T-helper 2 cell treated with Interferon-gamma antibody and Interleukin-4, amounts not matched to agents 100 ng/mL and 5 ng/mL, for 36 hours (primary cell): ENCODE results near the gene CWF19L1. TPM values are rescaled to one million over a fixed set of nuclear protein-coding genes. Genes with fewer than 3 reads are reported as not detected.

Experiments used
- intact Hi-C: fragments of 100-400 bp; cut with micrococcal nuclease; formaldehyde crosslinking; loops from one replicate; pipeline ENCODE4 v1.15.1; 2023
- total RNA-seq: library from RNA; stranded (reverse); gene quantifications from 2 replicates; pipeline ENCODE4 v1.2.3, GENCODE V29; 2022

The CWF19L1 gene
- total RNA-seq, 1 donor from 2014 or later = 43.3 TPM

DNA sequence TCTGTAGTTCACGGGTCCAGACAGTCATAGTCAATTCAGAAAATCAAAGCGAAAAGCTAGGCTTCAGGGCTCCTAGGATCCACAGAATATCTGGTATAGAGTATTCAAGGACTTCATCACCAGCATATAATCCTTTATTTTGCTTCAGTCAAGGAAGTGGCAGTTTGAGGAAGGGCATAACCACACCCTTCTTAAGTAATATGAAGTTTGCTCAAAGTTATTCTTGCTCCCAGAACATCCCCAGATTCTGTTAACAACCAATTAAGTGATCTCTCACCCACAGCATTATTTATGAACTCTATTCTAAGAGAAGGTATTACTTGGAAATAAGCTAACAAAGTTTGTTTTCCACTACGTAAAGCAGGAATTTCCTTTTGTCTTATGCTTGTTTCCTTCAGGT lies 13.2 kb downstream of the CWF19L1 start:
- intact Hi-C loops = no loop called here

DNA sequence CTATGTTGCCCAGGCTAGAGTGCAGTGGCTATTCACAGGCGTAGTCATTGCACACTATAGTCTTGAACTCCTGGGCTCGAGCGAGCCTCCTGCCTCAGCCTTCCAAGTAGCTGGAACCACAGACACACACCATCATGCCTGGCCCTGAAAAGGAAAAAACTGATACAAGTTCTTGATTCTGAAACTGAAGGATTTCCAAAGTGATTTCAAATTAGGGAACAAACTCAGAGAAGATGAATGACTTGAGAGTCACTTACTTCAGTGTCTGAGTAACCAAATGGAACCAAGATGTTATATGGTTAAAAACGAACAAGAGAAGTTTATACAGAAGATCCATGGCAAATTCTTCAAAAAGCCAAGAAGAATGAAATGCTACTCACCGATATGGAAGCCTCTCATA lies 14.4 kb downstream of the CWF19L1 start:
- intact Hi-C loops = no loop called here

DNA sequence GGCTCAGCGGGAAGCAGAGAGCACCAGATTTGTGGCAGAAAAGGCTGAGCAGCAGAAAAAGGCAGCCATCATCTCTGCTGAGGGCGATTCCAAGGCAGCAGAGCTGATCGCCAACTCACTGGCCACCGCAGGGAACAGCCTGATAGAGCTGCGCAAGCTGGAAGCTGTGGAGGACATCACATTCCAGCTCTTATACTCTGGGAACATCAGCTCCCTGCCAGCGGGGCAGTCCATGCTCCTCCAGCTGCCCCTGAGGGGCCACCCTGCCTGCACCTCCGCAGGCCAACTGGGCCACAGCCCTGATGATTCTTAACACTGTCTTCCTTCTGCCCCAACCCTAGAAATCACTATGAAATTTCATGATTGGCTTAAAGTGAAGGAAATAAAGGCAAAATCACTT lies 18.6 kb downstream of the CWF19L1 start:
- intact Hi-C loops = no loop called here

- intact Hi-C loops = no loop called here
Observed at GRCh38 chr10:100245484-100246220, 21.8 kb downstream of the CWF19L1 start.

DNA sequence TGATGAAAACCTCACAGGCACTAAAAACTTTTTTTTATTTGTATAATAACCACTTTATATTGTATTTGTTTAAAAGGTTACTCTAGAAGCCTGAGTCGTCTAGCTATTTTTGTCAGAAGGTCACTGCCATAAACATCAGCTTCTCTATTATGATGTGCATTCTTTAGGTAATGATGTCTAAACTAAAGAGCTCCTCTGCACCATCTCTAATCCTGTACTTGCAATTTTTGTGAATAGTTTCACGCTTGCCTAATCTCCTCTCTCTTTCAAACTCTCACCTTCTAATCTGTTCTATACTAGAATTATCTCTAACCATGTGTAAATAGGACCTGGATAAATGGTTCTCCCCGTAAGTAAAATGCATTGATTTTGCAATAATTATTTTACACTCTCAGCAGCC lies 27.6 kb downstream of the CWF19L1 start:
- intact Hi-C loops = loop anchor here (1.0 kb wide), 1 partner anchor 11 kb away; the partner anchor contains the start of gene CHUK

- intact Hi-C loops = no loop called here
Observed at GRCh38 chr10:100238429-100238828, 29.0 kb downstream of the CWF19L1 start.

GRCh38 chr10:100232101-100232500 lies 35.3 kb downstream of the CWF19L1 start:
- intact Hi-C loops = no loop called here

GRCh38 chr10:100229819-100230422 lies 37.5 kb downstream of the CWF19L1 start:
- intact Hi-C loops = loop anchor here (1.0 kb wide), 4 partner anchors 10 to 56 kb away; partner anchors contain the start of genes BLOC1S2, CWF19L1 and ERLIN1

- intact Hi-C loops = no loop called here
Observed at GRCh38 chr10:100223879-100224278, 43.6 kb downstream of the CWF19L1 start.

- intact Hi-C loops = no loop called here
Observed at GRCh38 chr10:100222529-100222928, 44.9 kb downstream of the CWF19L1 start.

DNA sequence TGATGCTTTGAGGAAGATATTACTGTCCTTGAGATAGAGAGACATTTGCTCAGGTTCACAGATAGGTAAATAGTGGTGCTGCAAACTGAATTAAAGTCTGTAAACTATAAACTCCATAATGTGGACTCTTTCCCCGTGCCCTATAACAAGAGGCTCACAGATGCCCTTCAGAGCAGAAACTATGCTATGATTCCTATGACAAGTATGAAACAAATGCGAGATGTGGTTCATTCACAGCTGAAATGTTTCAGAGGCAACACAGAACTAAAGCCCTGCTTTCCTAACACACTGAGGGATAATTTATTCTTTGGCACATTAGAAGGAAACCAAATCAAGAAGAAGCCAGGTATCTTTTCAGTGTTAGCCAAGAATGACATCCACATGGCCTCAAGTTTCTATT lies 51.4 kb downstream of the CWF19L1 start:
- intact Hi-C loops = no loop called here

- intact Hi-C loops = no loop called here
Observed at GRCh38 chr10:100209303-100209702, 58.1 kb downstream of the CWF19L1 start.

DNA sequence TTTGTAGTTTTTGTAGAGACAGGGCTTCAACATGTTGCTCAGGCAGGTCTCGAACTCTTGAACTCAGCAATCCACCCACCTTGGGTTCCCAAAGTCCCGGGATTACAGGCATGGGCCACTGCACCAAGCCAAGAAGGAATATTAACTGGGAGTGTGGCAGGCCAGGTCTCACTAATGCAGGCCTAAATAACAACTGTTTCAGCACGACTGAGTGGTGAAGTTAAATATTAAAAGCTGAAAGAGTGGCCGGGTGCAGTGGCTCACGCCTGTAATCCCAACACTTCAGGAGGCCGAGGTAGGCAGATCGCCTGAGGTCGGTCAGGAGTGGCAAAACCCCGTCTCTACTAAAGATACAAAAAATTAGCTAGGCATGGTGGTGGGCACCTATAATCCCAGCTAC lies 59.2 kb downstream of the CWF19L1 start:
- intact Hi-C loops = no loop called here

- intact Hi-C loops = no loop called here
Observed at GRCh38 chr10:100204370-100204769, 63.1 kb downstream of the CWF19L1 start.

GRCh38 chr10:100201549-100201948 lies 65.9 kb downstream of the CWF19L1 start:
- intact Hi-C loops = no loop called here

DNA sequence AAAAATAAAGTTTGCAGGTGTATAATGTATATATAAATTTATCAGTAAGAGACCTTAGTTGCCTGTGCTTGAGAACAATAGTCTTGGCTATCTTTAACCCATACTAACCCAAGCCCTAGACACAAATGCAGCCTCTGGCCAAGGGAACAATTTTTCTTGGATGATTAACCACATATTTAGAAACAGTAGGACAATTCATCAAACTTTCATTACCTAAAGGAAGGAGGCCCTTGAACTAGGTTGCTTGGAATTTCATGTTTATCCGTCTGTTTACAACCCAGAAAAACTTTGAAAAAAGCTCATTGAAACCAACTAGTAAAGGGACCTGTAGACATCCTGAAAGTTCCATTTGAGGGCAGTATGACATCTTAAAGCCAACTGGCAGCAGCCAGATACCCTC lies 72.7 kb downstream of the CWF19L1 start:
- intact Hi-C loops = no loop called here

DNA sequence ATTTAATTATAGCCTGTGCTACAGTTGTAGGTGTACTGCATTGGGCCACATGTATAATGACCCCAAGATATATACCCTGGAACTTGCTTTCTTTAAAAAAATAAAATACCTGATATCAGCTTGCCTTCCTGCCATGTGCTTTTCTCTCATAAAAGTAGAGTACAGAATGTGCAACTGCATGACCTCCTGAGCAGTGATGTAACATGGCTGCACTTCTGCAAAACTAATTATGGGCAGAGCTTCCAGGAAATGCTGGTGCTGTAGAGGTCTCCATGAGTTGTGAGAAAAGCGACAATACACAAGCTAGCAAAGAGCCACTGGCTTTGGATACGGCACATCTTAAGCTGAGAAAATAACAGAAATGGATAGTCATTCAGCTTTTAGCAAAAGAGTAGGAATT lies 75.1 kb downstream of the CWF19L1 start:
- intact Hi-C loops = no loop called here

DNA sequence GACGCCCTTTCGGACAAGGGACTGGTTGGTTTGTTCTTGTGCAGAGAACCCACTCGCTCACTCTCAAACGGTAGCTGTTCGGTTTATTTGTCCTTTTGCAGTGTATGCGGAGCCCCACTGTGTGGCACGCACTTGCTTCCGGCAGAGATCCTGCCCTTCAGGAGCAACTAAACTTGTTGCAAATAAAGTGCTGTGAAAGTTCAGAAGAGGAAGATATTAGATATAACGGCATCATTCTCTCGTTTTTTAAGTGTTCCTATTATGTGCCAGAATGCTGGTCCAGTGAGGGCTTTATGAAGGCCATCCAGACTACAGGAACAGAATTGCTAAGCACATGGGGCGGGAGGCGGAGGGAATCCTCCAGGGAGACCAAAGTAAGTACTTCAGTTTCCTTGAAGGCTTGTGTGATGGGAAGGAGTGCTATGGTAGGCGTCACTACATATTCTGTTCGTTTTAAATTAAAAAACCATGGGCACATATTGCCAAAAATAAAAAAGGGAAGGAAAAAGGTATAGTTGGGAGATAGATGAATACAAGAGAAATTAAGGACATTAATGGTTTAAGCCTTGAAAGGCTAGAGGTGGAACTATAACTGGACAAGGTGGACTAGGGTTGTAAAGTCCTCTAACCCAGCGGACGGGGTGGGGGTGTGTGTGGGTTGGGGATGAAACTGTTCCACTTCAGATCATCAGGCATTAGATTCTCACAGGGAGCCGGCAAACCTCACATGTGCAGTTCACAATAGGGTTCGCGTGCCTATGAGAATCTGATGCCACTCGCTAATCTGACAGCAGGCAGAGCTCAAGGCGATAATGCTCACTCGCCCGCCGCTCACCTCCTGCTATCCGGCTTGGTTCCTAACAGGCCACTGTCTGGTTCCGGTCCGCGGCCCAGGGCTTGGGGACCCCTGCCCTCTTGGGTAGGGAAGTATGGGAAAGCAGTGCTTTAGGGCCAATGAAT lies 80.9 kb downstream of the CWF19L1 start:
- intact Hi-C loops = loop anchor here (1.0 to 10.0 kb wide), 7 partner anchors 43 to 726 kb away; partner anchors contain the start of genes BLOC1S2, CHUK, CWF19L1 and HIF1AN

DNA sequence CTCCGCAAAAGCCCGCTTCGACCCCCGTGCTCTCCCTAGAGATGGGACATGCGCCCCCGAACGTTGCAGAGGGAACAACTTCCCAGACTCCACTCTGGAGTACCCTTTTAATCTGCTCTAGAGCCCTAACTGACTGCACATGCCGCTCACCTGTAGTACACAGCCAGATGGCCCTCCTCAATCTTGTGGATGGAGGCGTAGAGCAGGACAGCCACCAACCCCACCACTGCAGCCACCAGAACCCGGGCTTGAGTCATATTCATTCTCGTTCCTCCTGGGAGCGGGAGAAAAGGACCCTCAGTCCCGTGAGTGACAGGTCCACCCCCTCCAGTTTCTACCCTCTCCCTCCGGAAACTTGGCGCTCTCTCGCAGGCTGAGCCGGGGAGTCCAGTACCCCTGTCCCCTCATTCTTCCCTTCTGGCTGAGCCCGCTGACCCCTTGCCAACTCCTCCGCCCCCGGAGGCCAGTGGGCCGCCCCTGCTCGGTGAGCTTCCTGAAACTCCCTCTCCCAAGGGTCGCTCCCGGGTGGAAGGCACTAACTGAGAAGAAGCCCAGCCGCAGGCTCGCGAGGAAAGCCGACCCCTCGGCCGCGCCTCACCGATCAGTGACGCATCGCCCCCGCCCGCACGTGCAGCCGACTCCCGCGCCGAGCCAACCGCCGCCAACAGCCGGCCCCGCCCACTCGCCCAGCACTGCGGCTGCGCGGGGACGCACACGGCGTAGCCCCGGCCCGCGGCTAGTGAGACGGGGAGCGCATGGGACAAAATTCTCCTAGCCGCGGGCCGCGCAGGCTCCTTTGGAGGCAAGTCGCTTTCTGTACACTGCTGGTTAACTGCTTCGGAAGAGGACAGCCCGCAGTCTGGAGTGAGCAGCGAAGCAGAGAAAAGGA lies 81.8 kb downstream of the CWF19L1 start, which contains the start of gene ERLIN1:
ERLIN1 (minus strand) TSS at position 666 of the 889 bp plus-strand sequence; CDS start at position 263, 403 bp downstream.
- intact Hi-C loops = loop anchor here (1.0 to 10.0 kb wide), 7 partner anchors 44 to 727 kb away; partner anchors contain the start of genes BLOC1S2, CHUK, CWF19L1 and HIF1AN

- intact Hi-C loops = loop anchor here (5.0 to 10.0 kb wide), 4 partner anchors 82 to 350 kb away; partner anchors contain the start of genes BLOC1S2, CWF19L1 and HIF1AN
Observed at GRCh38 chr10:100184840-100185239, 82.6 kb downstream of the CWF19L1 start.
